ENCODE measurements around the gene TIAM1. TPM values are rescaled to one million over a fixed set of nuclear protein-coding genes. Genes with fewer than 3 reads are reported as not detected.

TIAM1 gene
- total and polyA plus RNA-seq, 12 donors: 6.5 to 33.3 (median 15.9) TPM

GRCh38 chr21:31191553-31191952 lies 152.5 kb downstream of the TIAM1 start:
- intact Hi-C loops (cut with DNase I): loop anchor here in 1 of 2 donors (5.0 kb wide), 1 partner anchor 411 kb away; no protein-coding TSS in a partner anchor
- TF ChIP-seq POLR2A (IDR thresholded peaks at IDR 0.05): no peak
- TF ChIP-seq CTCF (IDR thresholded peaks at IDR 0.05): no peak
- H3K9me3 ChIP-seq (replicated peaks in 1 of 3): no peaks in the 10 kb centered on the region
- no peak for DNase-seq
- no peaks in the 10 kb centered on the region for H3K27me3 ChIP-seq
- H3K27ac ChIP-seq: no peak overlapping the region
- WGBS, 4 donors: 78 to 88% (median 84%) methylated on average over 3 of the region's 3 CpGs
- H3K4me3 ChIP-seq: no peak overlapping the region
- H3K4me1 ChIP-seq (replicated peaks in 1 of 2): no peaks in the 10 kb centered on the region
- H3K36me3 ChIP-seq (replicated peaks in 1 of 2): no peaks in the 10 kb centered on the region

GRCh38 chr21:31190516-31190915 lies 153.5 kb downstream of the TIAM1 start:
- DNase-seq: no peak
- 78 to 86% (median 82%) methylated on average over 5 of the region's 5 CpGs for WGBS, 4 donors
- no peaks in the 10 kb centered on the region for H3K9me3 ChIP-seq (replicated peaks in 1 of 3)
- TF ChIP-seq POLR2A (IDR thresholded peaks at IDR 0.05) (no peak), CTCF (IDR thresholded peaks at IDR 0.05) (no peak)
- no peak overlapping the region for H3K4me3 ChIP-seq
- H3K36me3 ChIP-seq (replicated peaks in 1 of 2): no peaks in the 10 kb centered on the region
- no peaks in the 10 kb centered on the region for H3K27me3 ChIP-seq
- no peak overlapping the region for H3K27ac ChIP-seq
- no peaks in the 10 kb centered on the region for H3K4me1 ChIP-seq (replicated peaks in 1 of 2)
- intact Hi-C loops (cut with DNase I): loop anchor here in 1 of 2 donors (5.0 kb wide), 1 partner anchor 412 kb away; no protein-coding TSS in a partner anchor

- intact Hi-C loops (cut with DNase I): no loop called here
- H3K27ac ChIP-seq: no peak overlapping the region
- H3K4me3 ChIP-seq: no peak overlapping the region
- no peak for DNase-seq
- H3K36me3 ChIP-seq (replicated peaks in 1 of 2): no peaks in the 10 kb centered on the region
- TF ChIP-seq POLR2A (IDR thresholded peaks at IDR 0.05) (no peak), CTCF (IDR thresholded peaks at IDR 0.05) (no peak)
- H3K9me3 ChIP-seq (replicated peaks in 1 of 3): no peaks in the 10 kb centered on the region
- no peaks in the 10 kb centered on the region for H3K27me3 ChIP-seq
- H3K4me1 ChIP-seq (replicated peaks in 1 of 2): no peaks in the 10 kb centered on the region
- 82 to 88% (median 85%) methylated on average over 4 of the region's 4 CpGs for WGBS, 4 donors
These were observed 156.6 kb downstream of the TIAM1 start for GRCh38 chr21:31187499-31187898.

GRCh38 chr21:31186916-31187315 lies 157.1 kb downstream of the TIAM1 start:
- WGBS, 4 donors: 84 to 92% (median 86%) methylated on average over 4 of the region's 4 CpGs
- Histone ChIP-seq H3K4me1 (replicated peaks in 1 of 2) (no peaks in the 10 kb centered on the region), H3K27ac (no peak overlapping the region), H3K27me3 (no peaks in the 10 kb centered on the region), H3K9me3 (replicated peaks in 1 of 3) (no peaks in the 10 kb centered on the region), H3K4me3 (no peak overlapping the region), H3K36me3 (replicated peaks in 1 of 2) (no peaks in the 10 kb centered on the region)
- intact Hi-C loops (cut with DNase I): no loop called here
- TF ChIP-seq POLR2A (IDR thresholded peaks at IDR 0.05) (no peak), CTCF (IDR thresholded peaks at IDR 0.05) (no peak)
- DNase-seq: no peak

All from adrenal gland (tissue), 12 donors.